GM18873 (cell line): Measurements from ENCODE around the gene SLC40A1.
"Not testable (repeated sequence)": the region's sequence is repeated elsewhere in the genome, so short reads cannot be mapped to it uniquely, and the experiment has no call there.

Experiments used
- ATAC-seq: cut with Tn5 transposase; IDR thresholded peaks from one replicate; pipeline ENCODE4 v1.9.1; 2021; ENCODE audit warnings: mild to moderate bottlenecking, moderate library complexity, moderate number of reproducible peaks; ENCODE audit not compliant: unreplicated experiment, low FRiP score

SLC40A1 gene

DNA sequence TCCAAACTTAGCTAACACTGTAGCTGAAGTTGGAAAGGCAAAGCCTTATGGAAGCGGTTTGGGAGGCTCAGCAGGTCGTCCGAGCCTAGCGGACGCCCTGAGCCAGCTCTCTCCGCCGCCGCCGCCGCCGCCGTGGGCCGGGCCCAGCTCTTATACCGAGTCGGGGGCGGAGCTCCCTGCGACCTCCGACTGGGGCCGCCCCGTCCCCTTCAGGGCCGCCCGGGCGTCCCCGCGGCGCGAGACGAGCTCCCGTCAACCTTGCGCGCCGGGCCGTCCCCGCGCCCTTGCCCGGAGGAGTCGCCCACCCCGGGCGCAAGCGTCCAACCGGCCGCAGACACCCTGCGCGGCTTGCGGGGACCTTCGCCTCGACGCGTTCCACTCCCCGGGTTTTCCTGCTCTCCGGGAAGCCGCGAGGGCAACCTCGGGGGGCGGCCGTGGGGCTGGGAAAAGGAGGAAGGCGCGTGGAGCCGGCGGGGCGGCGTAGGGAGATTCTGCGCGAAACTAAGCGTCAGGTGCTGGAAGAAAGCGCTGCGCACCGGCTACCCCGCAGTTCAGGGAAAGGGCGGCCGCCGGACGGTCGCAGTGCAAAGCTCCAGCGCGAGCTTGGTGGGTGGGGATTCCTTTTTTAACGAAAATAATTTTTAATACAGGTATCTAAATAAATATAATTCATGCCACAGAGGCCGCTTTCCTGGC lies at the start of gene SLC40A1:
Gene SLC40A1, minus strand, starts transcription at position 129 of the 696 bp plus-strand sequence. CDS start 326 bp downstream, outside the sequence.
- no peak for ATAC-seq

DNA sequence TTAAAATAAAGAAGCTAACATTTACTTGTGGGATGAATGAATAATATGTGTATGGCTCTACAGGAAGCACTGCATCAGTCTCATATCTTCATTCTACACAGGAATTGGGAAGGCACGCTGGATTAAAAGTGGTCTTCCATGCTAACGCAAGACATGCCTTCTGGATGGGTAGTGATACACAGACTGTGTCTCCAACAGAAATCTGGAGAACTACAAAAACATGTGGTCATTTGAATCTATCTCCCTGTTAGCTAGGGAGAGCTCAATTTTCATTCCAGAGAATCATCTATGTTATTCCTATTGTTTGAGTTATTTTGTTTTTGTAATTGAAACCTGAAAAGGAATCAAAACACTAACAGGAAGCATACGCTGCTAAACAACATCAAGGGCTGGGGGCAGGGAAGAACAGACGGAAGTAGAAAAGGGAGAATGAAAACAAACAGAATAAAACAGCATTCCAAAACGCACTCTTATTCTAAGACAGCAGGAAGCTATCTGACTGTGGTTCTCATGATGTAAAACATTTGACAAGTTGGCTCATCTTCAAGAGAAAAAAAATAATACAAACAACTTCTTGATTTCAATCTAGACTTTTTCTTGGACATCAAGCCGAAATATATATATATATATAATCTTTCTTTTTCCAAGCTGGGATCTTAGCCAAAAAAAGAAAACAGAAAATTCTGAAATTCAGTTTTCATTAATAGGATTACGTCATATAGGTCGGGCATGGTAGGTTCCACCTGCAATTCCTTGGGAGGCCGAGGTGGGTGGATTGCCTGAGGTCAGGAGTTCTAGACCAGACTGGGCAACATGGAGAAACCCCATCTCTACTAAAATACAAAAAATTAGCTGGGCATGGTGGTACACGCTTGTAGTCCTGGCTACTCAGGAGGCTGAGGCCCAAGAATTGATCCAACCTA lies 49.2 kb upstream of the SLC40A1 start:
- ATAC-seq = no peak

GRCh38 chr2:189628817-189629530 lies 48.4 kb upstream of the SLC40A1 start:
- ATAC-seq = no peak

GRCh38 chr2:189627789-189628188 lies 47.2 kb upstream of the SLC40A1 start:
- ATAC-seq = no peak

- ATAC-seq = no peak
Measured at GRCh38 chr2:189625636-189626035, 45.0 kb upstream of the SLC40A1 start.

GRCh38 chr2:189624648-189625355 lies 44.2 kb upstream of the SLC40A1 start:
- no peak for ATAC-seq

- ATAC-seq = no peak
Measured at GRCh38 chr2:189623049-189623448, 42.5 kb upstream of the SLC40A1 start.

DNA sequence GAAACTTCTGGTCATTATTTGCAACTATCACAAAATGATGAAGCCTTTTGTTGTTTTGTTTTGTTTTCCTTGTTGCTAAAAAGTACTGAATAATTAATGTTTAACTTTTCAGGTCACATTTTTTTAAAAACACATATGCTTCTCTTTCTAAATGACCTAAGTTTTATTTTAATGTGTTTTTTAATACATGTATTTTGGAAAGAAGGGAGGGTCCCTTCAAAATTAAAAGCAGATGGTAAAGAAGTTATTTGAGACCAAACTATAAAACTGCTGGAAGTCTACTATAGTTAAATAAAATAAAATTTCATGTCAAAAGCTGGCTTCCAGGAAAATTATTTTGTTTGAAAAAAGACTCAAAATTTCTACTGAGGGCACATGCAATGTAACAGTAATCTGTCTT lies 41.2 kb upstream of the SLC40A1 start:
- ATAC-seq = no peak

- ATAC-seq = no peak
Measured at GRCh38 chr2:189618197-189618596, 37.6 kb upstream of the SLC40A1 start.

DNA sequence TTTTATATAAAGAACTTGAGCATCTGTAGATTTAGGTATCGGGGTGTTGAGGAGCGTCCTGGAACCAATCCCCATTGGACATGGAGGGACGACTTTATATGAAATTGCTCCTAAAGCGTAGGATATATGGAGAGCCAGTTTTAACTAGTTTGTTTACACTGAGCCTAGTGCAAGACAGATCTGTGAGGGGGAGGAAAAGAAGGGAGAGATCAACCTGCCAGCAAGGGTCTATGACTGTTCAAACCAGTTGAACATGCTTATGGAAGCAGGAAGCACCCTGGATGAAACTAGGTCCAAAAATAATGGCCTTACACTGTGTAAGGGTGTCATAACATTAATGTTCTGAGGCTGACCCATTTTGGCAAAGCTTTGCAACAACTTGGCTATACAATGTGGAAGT lies 34.0 kb upstream of the SLC40A1 start:
- no peak for ATAC-seq

GRCh38 chr2:189613650-189614420 lies 33.2 kb upstream of the SLC40A1 start:
- no peak for ATAC-seq

- ATAC-seq = no peak
Measured at GRCh38 chr2:189613077-189613636, 32.6 kb upstream of the SLC40A1 start.

DNA sequence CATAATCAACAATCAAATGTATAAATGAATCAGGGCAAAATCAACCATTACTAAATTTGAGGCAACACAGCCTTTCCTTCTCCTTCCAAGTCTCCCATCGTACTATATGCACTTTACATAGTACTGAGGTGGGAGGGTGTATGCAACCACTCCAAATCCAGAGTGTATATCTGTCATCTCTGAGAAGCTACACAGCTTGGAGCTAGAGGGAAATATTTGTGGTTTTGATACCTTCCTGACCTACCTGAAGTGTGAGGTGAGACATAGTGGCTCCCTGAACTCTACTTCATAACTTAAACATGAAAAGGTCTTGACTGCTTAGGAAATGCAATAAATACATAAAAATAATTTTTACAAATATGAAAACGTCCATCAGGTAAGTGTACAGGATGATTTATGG lies 30.1 kb upstream of the SLC40A1 start:
- no peak for ATAC-seq

- no peak for ATAC-seq
Measured at GRCh38 chr2:189609853-189610252, 29.3 kb upstream of the SLC40A1 start.

- no peak for ATAC-seq
Measured at GRCh38 chr2:189609423-189609816, 28.8 kb upstream of the SLC40A1 start.

DNA sequence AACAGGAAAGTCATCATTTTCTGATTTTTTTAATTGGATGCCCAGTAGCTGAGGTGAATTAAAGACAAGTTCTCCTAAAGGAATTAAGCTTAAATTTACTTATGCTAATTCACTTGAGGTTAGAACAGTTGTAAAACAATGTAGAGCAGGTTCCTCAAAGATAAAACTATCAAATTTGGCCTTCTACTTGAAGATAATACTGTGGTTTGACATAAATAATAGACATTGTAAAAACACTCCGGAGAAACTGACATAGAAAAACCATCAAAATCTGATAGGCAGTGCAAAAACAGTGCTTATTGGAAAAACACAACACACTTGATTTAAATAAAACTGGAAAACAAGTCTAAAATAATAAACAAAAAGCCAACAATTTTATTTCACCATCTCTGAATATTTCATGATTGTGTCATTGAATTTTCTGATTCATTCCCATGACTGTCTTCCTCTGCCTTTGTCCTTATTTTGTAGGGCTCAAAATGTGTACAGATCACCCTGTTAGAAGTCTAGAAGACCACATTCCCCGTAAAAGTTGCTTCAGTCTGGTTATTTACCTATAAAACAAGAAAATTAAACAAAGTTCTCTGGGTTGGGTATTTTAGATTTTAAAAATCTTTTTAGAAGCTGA lies 28.3 kb upstream of the SLC40A1 start:
- ATAC-seq = no peak

DNA sequence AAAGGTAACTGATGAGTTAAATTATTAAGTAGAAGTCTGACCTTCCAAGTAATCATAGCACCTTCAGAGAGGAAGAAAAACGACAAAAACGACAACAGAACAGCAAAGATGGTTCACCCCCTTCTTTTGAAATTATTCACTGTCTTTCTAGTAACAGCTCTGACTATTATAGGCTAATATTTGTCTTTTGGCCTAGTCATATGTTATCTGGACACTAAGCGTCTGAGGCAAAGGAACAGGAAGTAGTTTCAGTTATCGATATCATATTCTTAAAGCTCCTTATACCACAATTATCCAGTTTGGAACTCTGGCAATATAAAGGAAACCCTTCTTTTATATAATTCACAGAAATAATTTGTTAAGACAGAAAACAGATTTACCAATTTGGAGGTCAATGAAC lies 27.6 kb upstream of the SLC40A1 start:
- no peak for ATAC-seq

- ATAC-seq = no peak
Measured at GRCh38 chr2:189602233-189602632, 21.6 kb upstream of the SLC40A1 start.

DNA sequence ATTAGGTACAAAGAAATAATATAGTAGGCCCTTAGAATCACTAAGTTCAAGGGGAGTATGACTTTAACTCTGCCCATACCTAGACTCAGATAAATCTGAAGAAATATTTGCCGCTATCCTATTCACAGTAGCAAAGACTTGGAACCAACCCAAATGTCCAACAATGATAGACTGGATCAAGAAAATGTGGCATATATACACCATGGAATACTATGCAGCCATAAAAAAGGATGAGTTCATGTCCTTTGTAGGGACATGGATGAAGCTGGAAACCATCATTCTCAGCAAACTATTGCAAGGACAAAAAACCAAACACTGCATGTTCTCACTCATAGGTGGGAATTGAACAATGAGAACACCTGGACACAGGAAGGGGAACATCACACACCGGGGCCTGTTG lies 21.1 kb upstream of the SLC40A1 start:
- not testable (repeated sequence) for ATAC-seq
